ENCODE measurements around the gene RBM18.

Gene RBM18

DNA sequence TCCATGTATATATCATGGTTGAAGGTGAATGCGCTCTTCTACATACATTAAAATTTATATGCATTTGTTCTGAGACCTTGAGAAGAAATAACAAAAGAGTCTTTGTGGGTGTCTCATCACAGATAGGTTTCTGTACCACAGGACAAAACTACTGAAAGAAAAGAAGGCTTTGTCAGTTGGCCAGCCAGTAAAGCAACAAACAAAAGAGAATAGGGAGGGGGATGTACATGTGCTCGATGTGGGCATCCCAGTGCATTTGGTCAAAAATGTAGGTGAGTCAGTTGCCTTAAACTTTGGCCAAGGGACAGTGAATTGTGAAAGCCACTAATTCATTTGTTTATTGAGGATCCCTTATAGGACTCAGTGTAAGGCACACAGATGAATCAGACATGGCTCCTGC is 13.3 kb downstream of the RBM18 start:
- TF ChIP-seq EZH2 (IDR thresholded peaks at IDR 0.05; ENCODE audit: borderline replicate concordance, low read length) = no peak
- TF ChIP-seq, protein P1, sequence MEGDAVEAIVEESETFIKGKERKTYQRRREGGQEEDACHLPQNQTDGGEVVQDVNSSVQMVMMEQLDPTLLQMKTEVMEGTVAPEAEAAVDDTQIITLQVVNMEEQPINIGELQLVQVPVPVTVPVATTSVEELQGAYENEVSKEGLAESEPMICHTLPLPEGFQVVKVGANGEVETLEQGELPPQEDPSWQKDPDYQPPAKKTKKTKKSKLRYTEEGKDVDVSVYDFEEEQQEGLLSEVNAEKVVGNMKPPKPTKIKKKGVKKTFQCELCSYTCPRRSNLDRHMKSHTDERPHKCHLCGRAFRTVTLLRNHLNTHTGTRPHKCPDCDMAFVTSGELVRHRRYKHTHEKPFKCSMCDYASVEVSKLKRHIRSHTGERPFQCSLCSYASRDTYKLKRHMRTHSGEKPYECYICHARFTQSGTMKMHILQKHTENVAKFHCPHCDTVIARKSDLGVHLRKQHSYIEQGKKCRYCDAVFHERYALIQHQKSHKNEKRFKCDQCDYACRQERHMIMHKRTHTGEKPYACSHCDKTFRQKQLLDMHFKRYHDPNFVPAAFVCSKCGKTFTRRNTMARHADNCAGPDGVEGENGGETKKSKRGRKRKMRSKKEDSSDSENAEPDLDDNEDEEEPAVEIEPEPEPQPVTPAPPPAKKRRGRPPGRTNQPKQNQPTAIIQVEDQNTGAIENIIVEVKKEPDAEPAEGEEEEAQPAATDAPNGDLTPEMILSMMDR (IDR thresholded peaks at IDR 0.05; ENCODE audit: low read length) = no peak
- Histone ChIP-seq H3K36me3 (ENCODE audit: insufficient read depth, low read length) (peaks cover 77% of the 10 kb centered on the region), H3K4me2 (ENCODE audit: low read length) (no peak overlapping the region), H2AFZ (ENCODE audit: low read length) (no peak overlapping the region), H3K4me3 (ENCODE audit: low read depth, low read length, poor library complexity, severe bottlenecking) (no peak overlapping the region), H3K27ac (ENCODE audit: low read depth, low read length, poor library complexity, severe bottlenecking) (no peak overlapping the region), H3K9me2 (ENCODE audit: low read depth, low read length) (no peaks in the 10 kb centered on the region), H3K27me3 (ENCODE audit: insufficient read depth, low read length) (no peaks in the 10 kb centered on the region), H3F3A (ENCODE audit: insufficient read depth, low read length) (no peaks in the 10 kb centered on the region), H3K9ac (ENCODE audit: low read length) (no peak overlapping the region), H3K4me1 (ENCODE audit: insufficient read depth, low read length, severe bottlenecking) (no peaks in the 10 kb centered on the region), H3K79me2 (ENCODE audit: insufficient read depth, low read length) (no peaks in the 10 kb centered on the region), H4K20me1 (ENCODE audit: insufficient read depth, low read length) (no peaks in the 10 kb centered on the region), H3K9me3 (ENCODE audit: low read length) (no peaks in the 10 kb centered on the region)

DNA sequence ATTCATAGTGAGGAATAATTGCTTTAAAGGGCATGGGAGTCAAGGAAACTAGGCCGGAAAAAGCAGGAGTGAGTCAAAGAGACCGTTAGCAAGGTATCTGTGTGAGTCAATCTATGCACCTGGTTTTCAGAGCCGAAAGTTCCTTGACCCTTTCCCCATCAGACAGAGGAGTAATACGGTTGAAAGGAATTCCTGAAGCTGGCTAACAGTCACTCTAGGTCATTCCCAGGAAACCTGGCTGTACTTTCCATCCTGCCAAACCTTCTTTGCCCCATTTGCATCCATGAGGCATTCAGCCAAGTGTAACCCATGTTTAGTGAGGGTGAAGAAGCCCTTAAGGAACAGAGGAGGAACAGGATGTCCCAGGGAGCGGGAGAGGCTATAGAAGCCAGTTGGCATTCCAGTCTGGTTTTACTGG is 16.2 kb downstream of the RBM18 start:
- Histone ChIP-seq H3K4me3 (ENCODE audit: low read depth, low read length, poor library complexity, severe bottlenecking) (no peak overlapping the region), H3K27me3 (ENCODE audit: insufficient read depth, low read length) (no peaks in the 10 kb centered on the region), H3K9me2 (ENCODE audit: low read depth, low read length) (no peaks in the 10 kb centered on the region), H4K20me1 (ENCODE audit: insufficient read depth, low read length) (no peaks in the 10 kb centered on the region), H3K27ac (ENCODE audit: low read depth, low read length, poor library complexity, severe bottlenecking) (no peak overlapping the region), H2AFZ (ENCODE audit: low read length) (no peak overlapping the region), H3K79me2 (ENCODE audit: insufficient read depth, low read length) (no peaks in the 10 kb centered on the region), H3K36me3 (ENCODE audit: insufficient read depth, low read length) (peaks cover 84% of the 10 kb centered on the region), H3K9me3 (ENCODE audit: low read length) (no peaks in the 10 kb centered on the region), H3K4me1 (ENCODE audit: insufficient read depth, low read length, severe bottlenecking) (no peaks in the 10 kb centered on the region), H3F3A (ENCODE audit: insufficient read depth, low read length) (no peaks in the 10 kb centered on the region), H3K9ac (ENCODE audit: low read length) (no peak overlapping the region), H3K4me2 (ENCODE audit: low read length) (no peak overlapping the region)
- TF ChIP-seq, protein P1 (IDR thresholded peaks at IDR 0.05; ENCODE audit: low read length) = no peak
- TF ChIP-seq EZH2 (IDR thresholded peaks at IDR 0.05; ENCODE audit: borderline replicate concordance, low read length) = no peak

DNA sequence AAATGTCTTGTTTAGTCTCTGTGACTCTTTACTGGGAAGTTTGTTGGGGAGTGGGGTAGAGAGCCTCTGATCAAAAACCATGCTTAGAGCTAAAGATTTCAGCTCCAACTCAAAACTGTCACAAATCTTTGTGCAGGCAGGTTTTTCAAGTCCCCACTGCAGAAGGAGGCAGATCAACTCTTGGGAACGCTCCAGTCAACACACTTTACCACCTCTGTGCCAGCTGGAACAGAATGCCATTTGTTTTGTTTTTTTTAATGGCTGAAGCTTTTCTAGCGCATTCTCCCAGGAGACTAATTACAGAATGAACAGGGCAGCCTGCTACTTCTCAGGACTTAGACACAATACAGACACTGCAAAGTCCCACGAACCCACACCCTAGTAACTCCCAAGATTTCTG is 18.0 kb downstream of the RBM18 start:
- H3K27ac ChIP-seq (ENCODE audit: low read depth, low read length, poor library complexity, severe bottlenecking) = no peak overlapping the region
- H3K9ac ChIP-seq (ENCODE audit: low read length) = no peak overlapping the region
- no peak overlapping the region for H3K4me3 ChIP-seq (ENCODE audit: low read depth, low read length, poor library complexity, severe bottlenecking)
- no peaks in the 10 kb centered on the region for H3K9me3 ChIP-seq (ENCODE audit: low read length)
- H3K4me1 ChIP-seq (ENCODE audit: insufficient read depth, low read length, severe bottlenecking) = no peaks in the 10 kb centered on the region
- H3K27me3 ChIP-seq (ENCODE audit: insufficient read depth, low read length) = no peaks in the 10 kb centered on the region
- H3F3A ChIP-seq (ENCODE audit: insufficient read depth, low read length) = no peaks in the 10 kb centered on the region
- H3K9me2 ChIP-seq (ENCODE audit: low read depth, low read length) = no peaks in the 10 kb centered on the region
- peaks cover 84% of the 10 kb centered on the region for H3K36me3 ChIP-seq (ENCODE audit: insufficient read depth, low read length)
- H3K79me2 ChIP-seq (ENCODE audit: insufficient read depth, low read length) = no peaks in the 10 kb centered on the region
- no peak overlapping the region for H2AFZ ChIP-seq (ENCODE audit: low read length)
- TF ChIP-seq, protein P1 (IDR thresholded peaks at IDR 0.05; ENCODE audit: low read length) = no peak
- TF ChIP-seq EZH2 (IDR thresholded peaks at IDR 0.05; ENCODE audit: borderline replicate concordance, low read length) = no peak
- no peaks in the 10 kb centered on the region for H4K20me1 ChIP-seq (ENCODE audit: insufficient read depth, low read length)
- no peak overlapping the region for H3K4me2 ChIP-seq (ENCODE audit: low read length)
